GM19193 (cell line): Measurements from ENCODE around the gene ASF1A.
A peak's percentile ranks its signal among the peaks of the same experiment; 100 is the strongest.

ENCODE experiments used
- POLR2A ChIP-seq: IDR thresholded peaks from 4 replicates; pipeline ENCODE4 v1.6.1; 2011; ENCODE audit not compliant: insufficient read depth, insufficient read length; ENCODE audit errors: extremely low read depth

Gene ASF1A

DNA sequence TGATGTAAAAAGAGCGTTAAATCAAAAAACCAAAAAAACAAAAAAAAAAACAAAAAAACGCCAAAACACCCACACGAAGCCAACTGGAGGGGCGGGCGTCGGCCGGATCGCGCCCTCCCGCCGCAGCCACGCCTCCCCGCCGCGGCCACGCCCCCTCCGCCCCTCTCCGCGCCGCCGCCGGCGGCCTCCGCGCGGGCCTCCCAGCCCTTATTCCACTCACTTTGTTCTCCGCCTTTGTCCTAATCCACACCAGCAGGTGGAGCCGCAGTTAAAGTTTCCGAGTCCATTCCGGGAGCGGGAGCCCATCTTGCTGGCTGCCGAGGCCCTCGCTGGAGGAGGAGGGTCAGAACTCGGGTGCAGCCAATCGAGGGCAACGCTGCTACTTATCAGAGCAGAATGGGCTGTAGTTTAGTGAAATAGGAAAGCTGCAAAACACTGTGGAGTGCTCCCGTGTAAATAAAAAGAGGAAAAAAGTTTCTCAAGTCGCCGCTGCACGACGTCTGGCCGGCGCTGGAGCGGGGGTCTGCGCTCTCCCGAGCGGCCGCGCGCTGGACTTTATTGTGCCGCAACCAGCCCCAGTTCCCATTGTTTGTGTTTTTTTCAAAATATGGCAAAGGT lies at the start of gene ASF1A:
TSS of gene ASF1A (plus strand) at position 346 of the 618 bp plus-strand sequence. CDS start at position 608, 262 bp downstream.
- peak; percentile 78 for TF ChIP-seq POLR2A

DNA sequence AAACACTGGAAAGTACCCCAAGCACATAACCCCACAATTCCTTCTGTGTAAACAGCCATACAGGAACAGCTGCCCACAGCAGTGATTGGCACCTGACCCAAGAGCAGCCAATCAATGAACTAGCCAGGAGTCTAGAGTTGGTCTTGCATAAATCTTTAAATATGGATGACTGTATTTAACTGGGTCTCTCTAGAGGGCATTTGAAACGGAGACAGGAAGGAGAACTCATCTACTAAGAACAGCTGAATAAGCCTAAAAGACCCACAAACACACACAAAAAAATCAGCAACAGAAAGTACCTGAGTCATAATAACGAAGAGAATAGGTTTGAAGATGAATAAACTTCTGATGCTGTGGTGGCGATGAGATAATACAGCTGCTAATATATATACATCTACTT lies 49.0 kb upstream of the ASF1A start:
- no peak for TF ChIP-seq POLR2A

DNA sequence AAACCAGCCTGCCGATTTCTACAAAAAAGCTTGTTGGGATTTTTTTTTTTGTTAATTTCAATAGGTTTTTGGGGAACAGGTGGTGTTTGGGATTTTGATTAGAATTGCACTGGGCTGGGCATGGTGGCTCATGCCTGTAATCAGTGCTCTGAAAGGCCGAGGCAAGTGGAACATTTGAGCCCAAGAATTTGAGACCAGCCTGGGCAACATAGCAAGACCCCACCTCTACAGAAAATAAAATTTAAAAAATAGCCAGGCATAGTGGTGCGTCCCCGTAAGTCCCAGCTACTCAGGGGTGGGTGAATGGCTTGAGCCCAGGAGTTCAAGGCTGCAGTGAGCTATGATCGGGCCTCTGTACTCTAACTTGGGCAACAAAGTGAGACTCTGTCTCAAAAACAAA lies 40.5 kb upstream of the ASF1A start:
- no peak for TF ChIP-seq POLR2A

DNA sequence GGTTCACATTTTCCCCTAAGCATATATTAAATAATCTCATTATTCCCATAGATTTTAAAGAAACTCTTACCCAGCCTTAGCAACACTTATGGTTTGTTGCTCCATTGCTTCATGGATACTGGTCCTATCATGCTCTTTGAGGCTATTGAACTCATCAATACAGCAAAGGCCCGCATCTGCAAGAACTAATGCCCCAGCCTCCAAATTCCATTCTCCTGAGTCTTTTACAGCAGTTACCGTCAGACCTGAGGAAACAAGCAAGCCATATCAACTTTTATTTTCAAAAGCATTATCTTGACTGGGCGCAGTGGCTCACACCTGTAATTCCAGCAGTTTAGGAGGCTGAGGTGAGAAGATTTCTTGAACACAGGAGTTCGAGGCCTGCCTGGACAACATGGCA lies 37.7 kb upstream of the ASF1A start:
- TF ChIP-seq POLR2A, result no peak

DNA sequence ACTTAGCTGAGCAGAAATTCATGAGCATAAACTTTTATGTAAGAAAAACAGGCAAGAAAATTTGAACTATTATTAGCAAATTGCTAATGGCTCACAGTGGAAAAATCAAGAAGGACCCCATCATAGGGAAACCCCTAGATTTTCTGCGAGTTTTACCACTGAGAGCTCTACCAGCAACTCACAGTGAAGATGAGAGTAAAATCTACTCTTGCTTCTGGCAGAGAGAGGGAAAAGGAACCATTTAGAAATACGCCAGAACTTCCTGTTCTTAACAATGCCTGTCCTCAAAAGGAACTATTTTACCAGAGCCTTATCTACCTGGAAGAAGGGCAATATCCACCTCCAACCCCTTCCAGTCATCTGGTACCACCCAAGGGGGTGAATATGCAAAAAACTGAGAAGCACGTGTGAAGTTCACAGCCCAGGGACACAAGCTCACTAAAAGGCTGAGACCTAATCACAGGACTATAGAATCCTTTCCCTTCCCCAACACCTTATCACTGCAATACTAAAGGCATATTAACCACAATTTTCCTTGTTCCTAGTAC lies 34.4 kb upstream of the ASF1A start:
- TF ChIP-seq POLR2A, result no peak

DNA sequence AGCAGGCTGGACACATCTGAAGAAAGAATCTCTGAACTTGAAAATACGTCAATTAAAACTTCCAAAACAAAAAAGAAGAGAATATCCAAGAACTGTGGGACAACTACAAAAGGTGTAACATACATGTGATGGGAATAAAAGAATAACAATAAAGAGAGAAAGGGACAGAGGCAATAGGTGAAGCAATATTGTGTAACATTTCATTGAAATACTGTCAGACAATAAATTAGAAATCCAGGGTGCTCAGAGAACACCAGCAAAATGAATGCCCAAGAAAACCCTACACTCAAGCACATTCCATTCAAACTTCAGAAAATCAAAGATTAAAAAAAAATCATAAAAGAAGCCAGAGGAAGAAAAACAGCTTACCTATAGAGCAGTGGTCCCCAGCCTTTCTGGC lies 33.6 kb upstream of the ASF1A start:
- TF ChIP-seq POLR2A, result no peak

DNA sequence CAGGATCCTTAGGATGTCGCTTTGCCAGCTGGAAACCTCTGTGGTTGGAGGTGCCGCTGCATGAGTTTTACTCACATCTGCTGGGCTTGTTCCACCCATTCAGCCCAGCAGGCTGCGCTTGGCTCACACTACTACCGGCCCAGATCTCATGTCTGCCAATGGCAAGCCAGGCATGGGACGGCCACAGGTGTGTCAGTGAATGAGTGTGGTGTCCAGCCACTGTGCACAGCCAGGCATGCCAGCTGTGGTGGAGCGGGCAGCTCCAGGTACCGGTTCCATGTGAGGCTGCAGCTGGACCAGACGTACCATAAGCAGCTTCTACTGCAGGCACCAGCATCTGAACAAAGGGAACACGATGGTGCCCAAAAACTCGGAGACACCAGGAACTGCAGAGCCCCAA lies 33.1 kb upstream of the ASF1A start:
- TF ChIP-seq POLR2A, result no peak

DNA sequence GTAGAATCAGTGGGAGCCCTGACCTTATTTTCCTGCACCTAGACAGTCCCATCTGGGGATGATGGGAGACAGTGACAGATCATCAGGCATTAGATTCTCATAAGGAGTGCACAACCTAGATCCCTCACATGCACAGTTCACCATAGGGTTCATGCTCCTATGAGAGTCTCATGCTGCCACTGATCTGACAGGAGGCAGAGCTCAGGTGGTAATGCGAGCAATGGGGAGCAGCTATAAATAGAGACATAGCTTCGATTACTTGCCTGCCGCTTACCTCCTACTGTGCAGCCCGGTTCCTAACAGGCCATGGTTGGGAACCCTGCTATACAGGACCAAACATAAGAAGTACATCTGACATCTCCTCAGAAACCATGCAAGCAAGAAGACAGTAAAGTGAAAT lies 31.5 kb upstream of the ASF1A start:
- no peak for TF ChIP-seq POLR2A

DNA sequence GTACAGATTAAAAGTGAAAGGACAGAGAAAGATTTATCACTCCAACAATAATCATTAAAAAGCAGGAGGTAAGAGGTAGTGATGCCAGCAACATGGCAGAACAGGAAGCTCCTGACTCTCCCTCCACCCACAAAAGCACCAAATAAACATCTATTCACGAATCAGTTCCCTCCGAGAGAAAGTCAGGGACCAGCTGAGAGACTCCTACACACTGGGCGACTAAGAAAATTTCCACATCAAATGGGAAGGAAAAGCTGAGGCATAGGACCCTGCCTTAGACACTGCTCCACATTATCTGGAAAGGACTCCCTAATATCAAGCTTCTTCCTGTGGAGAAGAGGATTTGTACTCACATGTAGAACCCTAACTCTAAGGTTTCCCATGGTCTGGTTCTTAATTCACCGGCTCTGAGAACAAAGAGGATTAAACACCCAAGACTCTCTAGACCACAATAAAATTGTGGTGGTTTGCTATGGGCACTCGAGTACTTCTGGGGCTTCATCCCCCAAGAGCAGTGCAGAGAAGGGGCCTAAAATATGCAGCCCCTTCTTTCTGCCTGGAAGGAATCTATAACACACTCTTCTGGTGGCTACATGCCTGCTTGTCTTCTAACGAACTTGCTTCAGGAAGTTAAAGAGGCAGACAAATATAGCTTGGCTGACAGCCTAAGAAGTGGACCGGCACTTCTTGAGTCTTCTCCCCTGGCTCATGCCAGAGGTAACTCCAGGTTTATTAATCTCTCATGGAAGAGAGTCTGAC lies 29.4 kb upstream of the ASF1A start:
- TF ChIP-seq POLR2A, result no peak

DNA sequence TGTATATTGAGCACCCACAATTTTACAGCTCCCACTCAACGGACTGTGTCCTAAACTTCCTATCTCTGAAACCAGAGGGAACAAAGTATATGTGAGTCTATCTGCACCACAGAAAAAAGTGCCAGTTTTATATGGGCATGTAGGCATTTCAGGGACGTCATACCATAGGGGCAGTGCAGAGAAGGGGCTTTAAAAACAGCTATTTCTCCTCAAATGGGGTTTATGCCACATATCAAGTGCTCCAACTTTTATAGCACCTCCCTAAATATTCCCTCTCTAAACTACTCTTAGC lies 28.9 kb upstream of the ASF1A start:
- no peak for TF ChIP-seq POLR2A

DNA sequence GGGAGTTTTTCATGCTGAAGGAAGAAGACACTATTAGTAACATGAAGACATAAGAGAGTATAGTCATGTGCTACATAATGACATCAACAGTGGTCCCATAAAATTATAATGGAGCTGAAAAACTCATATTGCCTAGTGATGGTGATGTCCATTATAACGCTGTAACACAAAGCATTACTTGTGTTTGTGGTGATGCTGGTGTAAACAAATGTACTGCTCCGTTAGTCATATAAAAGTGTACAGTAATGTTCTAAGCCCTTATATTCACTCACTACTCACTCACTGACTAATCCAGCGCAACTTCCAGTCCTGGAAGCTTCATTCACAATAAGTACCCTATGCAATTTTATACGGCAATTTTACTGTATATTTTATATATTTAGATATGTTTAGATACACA lies 26.8 kb upstream of the ASF1A start:
- TF ChIP-seq POLR2A, result no peak

DNA sequence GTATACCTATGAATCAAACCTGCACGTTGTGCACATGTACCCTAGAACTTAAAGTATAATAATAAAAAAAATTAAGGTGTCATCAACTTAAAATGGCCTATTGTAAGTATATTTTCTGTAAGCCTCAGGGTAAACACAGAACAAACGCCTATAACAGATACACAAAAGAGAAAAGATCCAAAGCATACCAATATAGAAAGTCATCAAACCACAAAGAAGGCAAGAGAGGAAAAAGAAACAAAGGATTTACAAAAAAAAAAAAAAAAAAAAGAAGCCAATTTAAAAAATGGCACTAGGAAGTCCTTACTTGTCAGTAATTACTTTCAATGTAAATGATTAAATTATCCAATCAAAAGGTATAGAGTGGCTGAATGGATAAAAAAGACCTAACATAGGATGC lies 24.6 kb upstream of the ASF1A start:
- no peak for TF ChIP-seq POLR2A

DNA sequence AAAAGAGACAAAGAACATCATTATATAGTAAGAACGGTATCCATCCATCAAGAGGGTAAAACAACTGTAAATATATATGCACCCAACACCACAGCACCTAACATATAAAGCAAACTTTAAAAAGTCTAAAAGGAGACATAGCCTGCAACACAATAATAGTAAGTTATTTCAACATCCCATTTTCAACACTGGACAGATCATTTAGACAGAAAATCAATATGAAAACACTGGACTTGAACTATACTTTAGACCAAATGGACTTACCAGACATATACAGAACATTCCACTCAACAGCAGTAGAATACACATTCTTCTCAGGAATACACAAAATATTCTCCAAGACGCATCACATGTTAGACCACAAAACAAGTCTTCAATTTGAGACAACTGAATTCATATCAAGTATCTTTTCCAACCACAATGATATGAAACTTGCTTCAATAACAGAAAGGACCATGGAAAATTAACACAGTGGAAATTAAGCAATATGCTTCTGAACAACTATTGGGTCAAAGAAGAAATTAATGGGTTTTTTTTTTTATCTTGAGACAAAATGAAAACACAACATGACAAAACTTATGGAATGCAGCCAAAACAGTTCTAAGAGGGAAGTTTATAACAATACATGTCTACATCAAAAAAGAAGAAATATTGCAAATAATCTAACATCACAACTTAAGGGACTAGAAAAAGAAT lies 23.9 kb upstream of the ASF1A start:
- TF ChIP-seq POLR2A, result no peak

DNA sequence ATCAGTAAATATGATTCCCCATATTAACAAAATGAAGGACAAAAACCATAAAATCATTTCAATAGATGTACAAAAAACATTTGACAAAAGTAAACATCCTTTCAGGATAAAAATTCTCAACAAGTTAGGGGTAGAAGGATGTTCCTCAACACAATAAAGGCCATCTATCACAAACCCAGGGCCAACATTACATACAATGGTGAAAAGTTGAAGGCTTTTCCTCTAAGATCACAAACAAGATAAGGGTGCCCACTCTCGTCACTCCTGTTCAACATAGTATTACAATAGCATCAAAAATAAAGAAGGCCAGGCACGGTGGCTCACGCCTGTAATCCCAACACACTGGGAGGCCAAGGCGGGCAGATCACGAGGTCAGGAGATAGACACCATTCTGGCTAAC lies 22.6 kb upstream of the ASF1A start:
- no peak for TF ChIP-seq POLR2A

DNA sequence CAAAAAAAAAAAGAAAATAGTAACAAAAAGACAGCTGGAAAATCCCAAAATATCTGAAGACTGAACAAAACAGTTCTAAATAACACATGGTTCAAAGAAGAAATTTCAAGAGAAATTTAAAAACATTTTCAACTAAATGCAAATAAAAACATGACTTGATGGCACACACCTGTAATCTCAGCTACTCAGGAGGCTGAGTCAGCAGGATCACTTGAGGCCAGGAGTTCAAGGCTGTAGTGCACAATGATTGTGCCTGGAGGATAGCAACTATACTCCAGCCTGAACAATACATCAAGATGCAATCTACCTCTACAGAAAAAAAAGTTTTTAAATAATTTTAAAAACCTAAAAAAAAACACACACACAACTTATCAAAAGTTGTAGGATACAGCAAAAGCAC lies 21.6 kb upstream of the ASF1A start:
- no peak for TF ChIP-seq POLR2A

DNA sequence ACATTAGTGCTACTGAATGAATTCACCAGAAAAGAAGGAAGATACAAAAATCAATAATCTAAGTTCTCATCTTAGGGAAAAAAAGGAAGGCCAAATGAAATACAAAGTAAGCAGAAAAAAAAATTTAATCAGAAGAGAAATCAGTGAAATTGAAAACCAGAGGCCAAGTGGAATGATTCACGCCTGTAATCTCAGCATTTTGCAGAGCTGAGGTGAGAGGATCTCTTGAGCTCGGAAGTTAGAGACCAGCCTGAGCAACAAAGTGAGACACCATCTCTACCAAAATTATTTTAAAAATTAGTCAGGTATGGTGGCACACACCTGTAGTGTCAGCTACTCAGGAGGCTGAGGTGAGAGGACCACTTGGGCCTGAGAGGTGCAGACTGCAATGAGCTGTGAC lies 21.2 kb upstream of the ASF1A start:
- TF ChIP-seq POLR2A, result no peak
